ENCODE data around the gene ARID3A. TPM values are rescaled to one million over a fixed set of nuclear protein-coding genes. Genes with fewer than 3 reads are reported as not detected.
A peak's percentile ranks its signal among the peaks of the same experiment; 100 is the strongest.

ARID3A gene
- total and polyA plus RNA-seq, 2 of the 13 experiments (the other 11 are each of a cell fraction or from before 2014, with no cell fraction given) = 71.3 to 77.9 TPM

DNA sequence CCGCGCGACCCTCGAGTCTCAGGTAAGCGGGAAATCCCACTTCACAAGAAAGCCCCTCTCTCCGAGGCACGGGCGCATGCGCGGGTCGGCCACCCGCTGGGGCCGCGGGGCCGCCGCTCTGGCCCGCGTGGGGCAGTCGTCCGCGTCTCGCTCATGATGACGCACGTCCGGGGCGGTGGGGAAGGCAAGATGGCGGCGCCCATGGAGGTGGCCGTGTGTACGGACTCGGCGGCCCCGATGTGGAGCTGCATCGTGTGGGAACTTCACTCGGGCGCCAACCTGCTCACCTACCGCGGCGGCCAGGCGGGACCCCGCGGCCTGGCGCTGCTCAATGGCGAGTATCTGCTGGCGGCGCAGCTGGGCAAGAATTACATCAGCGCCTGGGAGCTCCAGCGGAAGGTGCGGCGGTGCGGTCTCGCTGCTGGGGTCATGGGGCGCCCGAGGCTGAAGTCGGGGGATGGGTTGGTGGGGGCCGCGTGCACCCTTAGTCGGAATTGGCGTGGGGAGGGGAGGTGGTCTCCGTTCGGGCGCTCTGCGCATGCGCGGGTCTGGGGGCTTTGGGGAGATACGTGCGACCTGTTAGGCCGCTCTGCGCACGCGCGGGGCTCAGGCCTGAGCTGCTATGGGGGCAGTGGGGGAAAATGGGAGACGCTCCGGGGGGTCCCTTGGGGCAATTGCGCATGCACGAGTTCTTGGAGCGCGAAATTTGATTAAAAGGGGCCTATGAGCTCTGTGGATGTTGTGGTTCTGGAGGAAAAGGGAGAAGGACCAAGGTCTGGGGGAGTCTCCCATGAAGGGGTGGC lies 58.5 kb downstream of the ARID3A start, which contains the start of gene WDR18 (continued):
- TF ChIP-seq ZNF383 (CRISPR knock-in tag; IDR thresholded peaks at IDR 0.05; ENCODE audit: borderline replicate concordance) = peak; percentile 27; the same call in 1 of the 2 replicates
- TF ChIP-seq ZSCAN31 (CRISPR knock-in tag; IDR thresholded peaks at IDR 0.05; ENCODE audit: low read depth) = 0 out of 2 replicates have a peak, but pooled peaks have one; percentile 78
- no peak for TF ChIP-seq MAFF (IDR thresholded peaks at IDR 0.05; ENCODE audit: low read depth, low read length)
- TF ChIP-seq SETDB1 (CRISPR knock-in tag; IDR thresholded peaks at IDR 0.05; ENCODE audit: borderline replicate concordance) = no peak
- no peak for TF ChIP-seq CBX5 (CRISPR knock-in tag; IDR thresholded peaks at IDR 0.05; ENCODE audit: borderline replicate concordance)
- TF ChIP-seq RFX3 (CRISPR knock-in tag; IDR thresholded peaks at IDR 0.05) = no peak
- no peak for TF ChIP-seq ZNF30 (CRISPR knock-in tag; IDR thresholded peaks at IDR 0.05)
- TF ChIP-seq, protein P1, sequence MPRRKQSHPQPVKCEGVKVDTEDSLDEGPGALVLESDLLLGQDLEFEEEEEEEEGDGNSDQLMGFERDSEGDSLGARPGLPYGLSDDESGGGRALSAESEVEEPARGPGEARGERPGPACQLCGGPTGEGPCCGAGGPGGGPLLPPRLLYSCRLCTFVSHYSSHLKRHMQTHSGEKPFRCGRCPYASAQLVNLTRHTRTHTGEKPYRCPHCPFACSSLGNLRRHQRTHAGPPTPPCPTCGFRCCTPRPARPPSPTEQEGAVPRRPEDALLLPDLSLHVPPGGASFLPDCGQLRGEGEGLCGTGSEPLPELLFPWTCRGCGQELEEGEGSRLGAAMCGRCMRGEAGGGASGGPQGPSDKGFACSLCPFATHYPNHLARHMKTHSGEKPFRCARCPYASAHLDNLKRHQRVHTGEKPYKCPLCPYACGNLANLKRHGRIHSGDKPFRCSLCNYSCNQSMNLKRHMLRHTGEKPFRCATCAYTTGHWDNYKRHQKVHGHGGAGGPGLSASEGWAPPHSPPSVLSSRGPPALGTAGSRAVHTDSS (CRISPR knock-in tag; conservative IDR thresholded peaks at IDR 0.05) = 0 out of 2 replicates have a peak, but pooled peaks have one; percentile 76
- TF ChIP-seq ASH2L (IDR thresholded peaks at IDR 0.05; ENCODE audit: insufficient read length, low read depth, low read length) = peak; percentile 90
- TF ChIP-seq SMAD9 (CRISPR knock-in tag; IDR thresholded peaks at IDR 0.05) = 0 out of 2 replicates have a peak, but pooled peaks have one; percentile 35
- TF ChIP-seq, protein P2, sequence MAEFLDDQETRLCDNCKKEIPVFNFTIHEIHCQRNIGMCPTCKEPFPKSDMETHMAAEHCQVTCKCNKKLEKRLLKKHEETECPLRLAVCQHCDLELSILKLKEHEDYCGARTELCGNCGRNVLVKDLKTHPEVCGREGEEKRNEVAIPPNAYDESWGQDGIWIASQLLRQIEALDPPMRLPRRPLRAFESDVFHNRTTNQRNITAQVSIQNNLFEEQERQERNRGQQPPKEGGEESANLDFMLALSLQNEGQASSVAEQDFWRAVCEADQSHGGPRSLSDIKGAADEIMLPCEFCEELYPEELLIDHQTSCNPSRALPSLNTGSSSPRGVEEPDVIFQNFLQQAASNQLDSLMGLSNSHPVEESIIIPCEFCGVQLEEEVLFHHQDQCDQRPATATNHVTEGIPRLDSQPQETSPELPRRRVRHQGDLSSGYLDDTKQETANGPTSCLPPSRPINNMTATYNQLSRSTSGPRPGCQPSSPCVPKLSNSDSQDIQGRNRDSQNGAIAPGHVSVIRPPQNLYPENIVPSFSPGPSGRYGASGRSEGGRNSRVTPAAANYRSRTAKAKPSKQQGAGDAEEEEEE (CRISPR knock-in tag; IDR thresholded peaks at IDR 0.05; ENCODE audit: borderline replicate concordance) = 0 out of 2 replicates have a peak, but pooled peaks have one; percentile 23
- TF ChIP-seq CENPT (CRISPR knock-in tag; IDR thresholded peaks at IDR 0.05; ENCODE audit: low read depth) = 0 out of 2 replicates have a peak, but pooled peaks have one; percentile 26
- TF ChIP-seq, protein P3, sequence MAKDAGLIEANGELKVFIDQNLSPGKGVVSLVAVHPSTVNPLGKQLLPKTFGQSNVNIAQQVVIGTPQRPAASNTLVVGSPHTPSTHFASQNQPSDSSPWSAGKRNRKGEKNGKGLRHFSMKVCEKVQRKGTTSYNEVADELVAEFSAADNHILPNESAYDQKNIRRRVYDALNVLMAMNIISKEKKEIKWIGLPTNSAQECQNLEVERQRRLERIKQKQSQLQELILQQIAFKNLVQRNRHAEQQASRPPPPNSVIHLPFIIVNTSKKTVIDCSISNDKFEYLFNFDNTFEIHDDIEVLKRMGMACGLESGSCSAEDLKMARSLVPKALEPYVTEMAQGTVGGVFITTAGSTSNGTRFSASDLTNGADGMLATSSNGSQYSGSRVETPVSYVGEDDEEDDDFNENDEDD (CRISPR knock-in tag; IDR thresholded peaks at IDR 0.05; ENCODE audit: borderline replicate concordance) = peak; percentile 75; the same call in 1 of the 2 replicates
- TF ChIP-seq ZNF629 (CRISPR knock-in tag; conservative IDR thresholded peaks at IDR 0.05) = no peak
- peak; percentile 36; the same call in 1 of the 2 replicates for TF ChIP-seq MEIS1 (CRISPR knock-in tag; IDR thresholded peaks at IDR 0.05; ENCODE audit: borderline replicate concordance)
- TF ChIP-seq ZNF550 (CRISPR knock-in tag; IDR thresholded peaks at IDR 0.05; ENCODE audit: borderline replicate concordance) = no peak
- TF ChIP-seq GATAD1 (CRISPR knock-in tag; IDR thresholded peaks at IDR 0.05) = peak; percentile 98
- TF ChIP-seq SATB2 (CRISPR knock-in tag; IDR thresholded peaks at IDR 0.05) = no peak
- no peak for TF ChIP-seq TEAD2 (CRISPR knock-in tag; IDR thresholded peaks at IDR 0.05)

Measured in HepG2 (cell line).